Hippocampal formation (tissue), 2 donors: Measurements from ENCODE around the gene MFSD2B.
"Not testable (repeated sequence)": the region's sequence is repeated elsewhere in the genome, so short reads cannot be mapped to it uniquely, and the experiment has no call there.

Experiments used
- DNase-seq, 2 donors: peaks; one replicate each; lab custom pipeline; 2025; lab: John Stamatoyannopoulos, UW

MFSD2B gene

GRCh38 chr2:24019729-24020128, 9.8 kb downstream of the MFSD2B start:
- no peak for DNase-seq

- no peak for DNase-seq
Measured at GRCh38 chr2:24020244-24020643, 10.4 kb downstream of the MFSD2B start.

DNA sequence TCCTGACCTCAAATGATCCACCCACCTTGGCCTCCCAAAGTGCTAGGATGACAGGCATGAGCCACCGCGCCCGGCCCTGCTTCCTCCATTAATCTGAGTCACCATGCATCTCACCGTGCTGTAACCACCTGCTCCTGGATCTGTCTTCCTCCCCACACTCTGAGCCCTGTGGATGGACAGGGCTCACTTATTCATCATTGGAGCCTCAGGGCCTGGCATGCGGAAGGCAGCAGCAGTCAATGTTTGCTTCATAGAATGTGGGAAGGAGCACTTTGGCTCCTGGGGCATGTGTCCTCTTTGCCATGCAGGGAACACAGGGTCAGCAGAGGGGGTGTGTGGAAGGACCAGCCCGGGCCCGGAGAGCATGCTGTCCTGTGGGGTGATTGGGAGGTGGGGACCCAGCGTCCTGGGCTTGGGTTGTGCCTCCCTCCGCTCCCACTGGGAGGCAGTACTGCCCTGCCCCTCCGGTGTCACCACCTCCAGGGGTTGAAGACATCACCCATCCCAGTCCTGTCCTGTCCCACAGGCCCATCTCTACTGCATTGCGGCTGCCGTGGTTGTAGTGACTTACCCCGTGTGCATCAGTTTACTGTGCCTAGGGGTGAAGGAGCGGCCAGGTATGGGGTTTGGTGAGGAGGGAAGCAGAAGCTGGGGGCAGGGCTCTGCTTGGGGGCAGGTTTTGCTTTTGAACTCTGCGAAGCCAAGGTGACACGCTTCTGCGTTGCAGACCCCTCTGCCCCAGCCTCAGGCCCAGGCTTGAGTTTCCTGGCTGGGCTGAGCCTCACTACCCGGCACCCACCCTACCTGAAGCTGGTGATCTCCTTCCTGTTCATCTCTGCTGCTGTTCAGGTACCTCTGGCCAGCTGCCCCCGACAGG, 11.5 kb downstream of the MFSD2B start:
- DNase-seq, result no peak

GRCh38 chr2:24022324-24022974, 12.6 kb downstream of the MFSD2B start:
- no peak for DNase-seq

DNA sequence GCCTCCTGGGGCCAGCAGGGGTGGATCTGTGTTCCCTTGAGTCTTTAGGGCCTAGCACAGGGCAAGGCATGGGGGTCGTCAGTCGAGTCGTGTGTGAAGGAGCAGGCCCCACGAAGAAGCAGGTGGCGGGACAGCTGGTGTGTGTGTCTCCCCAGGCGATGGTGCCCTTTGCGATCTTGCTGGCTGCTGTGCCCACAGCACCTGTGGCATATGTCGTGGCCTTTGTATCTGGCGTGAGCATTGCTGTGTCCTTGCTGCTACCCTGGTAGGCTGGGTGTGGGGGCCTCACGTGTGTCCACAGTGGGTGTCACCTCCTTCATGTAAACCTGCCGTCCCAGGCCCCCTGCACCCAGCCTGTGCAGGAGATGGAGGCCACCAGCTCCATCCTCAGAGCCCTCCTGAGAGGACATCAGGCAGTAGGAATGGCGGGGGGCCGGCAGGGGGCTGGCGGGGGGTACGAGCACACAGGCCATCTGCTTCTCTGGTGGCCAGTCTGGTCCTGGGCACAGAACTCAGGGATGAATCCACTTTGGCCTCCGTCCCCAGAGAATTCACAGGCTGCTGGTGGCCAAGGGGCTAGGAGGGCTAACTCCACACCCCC, 13.2 kb downstream of the MFSD2B start:
- no peak for DNase-seq

- no peak for DNase-seq
Measured at GRCh38 chr2:24024018-24024417, 14.1 kb downstream of the MFSD2B start.

DNA sequence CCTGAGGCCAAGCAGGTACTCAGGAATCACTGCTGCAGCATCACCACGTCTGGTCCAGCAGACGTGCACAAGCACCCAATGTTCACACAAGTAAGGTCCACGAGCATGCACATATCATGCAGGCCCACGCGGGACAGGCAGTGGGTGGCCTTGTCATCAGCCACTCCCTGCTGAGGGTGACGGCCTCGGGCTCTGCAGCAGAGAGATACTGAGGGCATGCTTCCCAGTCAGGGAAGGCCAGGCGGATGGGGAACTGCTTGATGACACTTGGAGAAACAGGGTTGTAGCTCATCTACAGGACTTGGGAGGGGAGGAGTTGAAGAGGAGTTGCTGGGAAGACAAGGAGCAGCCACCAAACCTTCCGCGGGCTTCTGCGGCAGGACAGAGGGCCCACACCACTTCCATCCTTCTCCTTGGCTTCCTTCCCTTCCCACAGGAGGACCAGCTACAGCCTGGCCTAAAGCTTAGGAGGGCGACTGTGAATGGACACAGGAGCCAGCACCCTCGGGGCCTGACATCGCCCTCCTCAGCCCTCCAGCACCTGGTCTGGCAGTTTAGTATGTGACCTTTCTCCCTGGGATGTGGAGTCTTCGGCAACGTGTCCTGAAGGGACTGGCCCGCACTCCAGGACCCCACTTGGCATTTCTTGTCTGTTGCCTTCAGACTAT, 15.2 kb downstream of the MFSD2B start:
- no peak for DNase-seq

DNA sequence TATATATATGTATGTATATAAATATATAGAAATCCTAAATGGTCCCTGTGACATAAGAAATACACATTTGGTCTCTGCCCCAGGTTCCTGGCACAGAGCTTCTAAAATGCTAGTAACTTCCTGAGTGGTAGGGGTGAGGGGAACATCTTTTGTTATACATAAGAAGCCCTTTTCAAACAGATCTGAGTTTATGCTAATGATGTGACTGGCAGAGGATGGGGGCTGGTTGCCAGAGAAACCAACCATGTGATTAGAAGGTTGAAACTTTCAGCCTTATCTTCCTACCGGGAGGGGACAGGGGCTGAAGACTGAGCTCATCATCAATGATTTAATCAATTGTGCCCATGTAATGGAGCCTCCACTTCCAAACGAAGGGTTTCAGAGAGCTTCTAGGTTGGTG, 16.3 kb downstream of the MFSD2B start:
- DNase-seq, result no peak

- no peak for DNase-seq
Measured at GRCh38 chr2:24038786-24039499, 29.1 kb downstream of the MFSD2B start.

- no peak for DNase-seq
Measured at GRCh38 chr2:24040511-24040910, 30.6 kb downstream of the MFSD2B start.

DNA sequence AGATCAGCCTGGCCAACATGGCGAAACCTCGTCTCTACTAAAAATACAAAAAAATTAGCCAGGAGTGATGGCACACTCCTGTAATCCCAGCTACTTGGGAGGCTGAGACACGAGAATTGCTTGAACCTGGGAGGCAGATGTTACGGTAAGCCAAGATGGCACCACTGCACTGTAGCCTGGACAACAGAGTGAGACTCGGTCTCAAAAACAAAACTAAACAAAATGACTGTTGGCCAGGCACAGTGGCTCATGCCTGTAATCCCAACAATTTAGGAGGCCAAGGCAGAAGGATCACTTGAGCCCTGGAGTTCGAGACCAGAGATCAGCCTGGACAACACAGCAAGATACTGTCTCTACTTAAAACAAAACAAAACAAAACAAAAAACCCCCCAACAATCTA, 33.2 kb downstream of the MFSD2B start:
- not testable (repeated sequence) for DNase-seq

GRCh38 chr2:24045511-24046508, 35.9 kb downstream of the MFSD2B start:
- no peak for DNase-seq

DNA sequence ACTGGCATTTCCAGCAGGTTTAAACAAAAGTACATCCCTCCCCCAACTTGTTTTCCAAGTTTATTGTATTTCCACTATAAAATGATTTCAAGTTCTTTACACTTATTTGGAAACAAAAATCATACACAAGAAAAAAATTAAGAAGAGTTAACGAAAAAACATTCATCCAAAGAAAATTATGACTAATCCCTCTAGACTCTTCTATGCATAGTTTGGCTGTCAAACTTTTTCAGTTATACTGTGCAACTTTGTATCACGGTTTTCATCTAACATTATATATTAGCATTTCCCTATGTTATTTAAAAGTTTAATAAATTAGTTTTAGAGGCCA, 36.7 kb downstream of the MFSD2B start:
- DNase-seq, result no peak

DNA sequence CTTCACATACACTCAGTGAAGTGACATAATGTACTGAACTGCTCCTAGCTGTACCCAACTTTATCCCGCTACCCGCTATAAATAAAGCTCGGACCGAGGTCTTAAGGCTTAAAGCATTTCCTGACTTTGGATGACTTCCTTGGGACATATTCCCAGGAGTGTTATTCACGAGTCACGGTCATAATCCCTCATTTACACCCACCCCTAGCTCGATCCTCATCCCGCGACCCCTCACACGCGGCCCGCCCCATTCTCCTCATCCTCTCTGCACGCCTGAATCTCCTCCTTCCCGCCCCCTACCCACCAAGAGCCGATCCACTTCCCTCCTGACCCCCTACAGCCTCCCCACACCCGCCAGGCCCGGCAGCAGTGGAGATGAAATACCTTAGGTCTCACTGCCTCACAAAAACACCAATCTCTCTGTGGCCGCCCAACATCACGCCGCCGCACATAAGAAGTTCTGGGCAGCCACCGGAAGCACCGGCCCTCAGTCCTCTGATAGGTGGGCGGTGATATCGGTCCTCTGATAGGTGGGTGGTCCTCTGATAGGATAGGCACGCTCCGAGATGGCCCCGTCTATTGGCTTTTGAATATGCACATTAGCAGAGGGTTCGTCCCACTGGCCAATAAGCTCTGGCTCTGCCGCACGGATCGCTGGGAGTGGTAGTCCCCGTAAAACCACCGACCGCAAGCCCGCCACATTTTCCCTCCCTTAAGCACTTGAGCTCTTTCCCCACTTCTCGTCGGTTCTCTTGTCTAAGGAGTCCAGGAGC, 37.2 kb downstream of the MFSD2B start, which contains the start of gene WDCP:
TSS of gene WDCP (minus strand) at position 462 of the 773 bp plus-strand sequence. CDS start 7,897 bp downstream, outside the sequence.
- peak; percentile 95 to 99 for DNase-seq

DNA sequence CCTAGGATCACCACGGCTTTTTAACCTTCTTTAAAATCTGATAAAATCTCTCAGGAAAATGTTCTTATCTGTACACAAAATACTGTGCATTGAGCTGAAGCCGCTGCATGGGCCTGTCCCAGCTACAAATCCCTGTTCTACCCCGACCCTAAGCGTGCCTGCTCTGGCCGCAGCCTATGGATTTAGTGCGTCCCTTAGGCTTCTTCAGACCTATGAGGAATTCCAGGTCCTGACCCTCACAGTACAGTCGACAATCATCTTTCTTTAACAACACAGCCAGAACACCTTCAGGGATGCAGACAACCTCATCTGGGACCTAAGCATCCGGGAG, 37.8 kb downstream of the MFSD2B start:
- no peak for DNase-seq

GRCh38 chr2:24048769-24049484, 39.0 kb downstream of the MFSD2B start:
- no peak for DNase-seq

GRCh38 chr2:24049485-24050021, 39.7 kb downstream of the MFSD2B start, which contains the start of gene FKBP1B:
Gene FKBP1B, plus strand, starts transcription at chr2:24049741. Its CDS starts 109 bp downstream, at chr2:24049850.
- DNase-seq, result peak in 1 of 2 donors; percentile 20
